Gastrocnemius medialis (tissue), 4 donors: ENCODE results near the gene NMRK1. TPM values are rescaled to one million over a fixed set of nuclear protein-coding genes. Genes with fewer than 3 reads are reported as not detected.
A peak's percentile ranks its signal among the peaks of the same experiment; 100 is the strongest.

Experiments used
- ATAC-seq, 2 donors: fragments of 150-250 bp; one replicate each; pipeline ENCODE4 v1.9.1; 2016
- DNase-seq, 2 donors: peaks; one replicate each; pipeline ENCODE4 v3.0.0-alpha.2; 2019
- H3K27ac ChIP-seq, 4 donors: fragments of 200-600 bp; sonication (generic); 1 replicate in 1 of 4; 2 replicates in 3 of 4; pipeline ENCODE4 v1.5.1; 2016 to 2018; ENCODE audit warnings: mild to moderate bottlenecking in 2 of 4, moderate library complexity in 1 of 4
- H3K27me3 ChIP-seq, 3 donors: fragments of 200-600 bp; sonication (generic) in 2 of 3; 1 replicate in 1 of 3; 2 replicates in 2 of 3; pipeline versions ENCODE4 v1.5.1 to v1.6.0; 2016 to 2019; ENCODE audit warnings: mild to moderate bottlenecking in 1 of 3, moderate library complexity in 1 of 3
- H3K36me3 ChIP-seq, 2 donors: fragments of 200-600 bp; sonication (generic) in 1 of 2; one replicate each; pipeline ENCODE4 v1.5.1; 2017 to 2018
- H3K4me1 ChIP-seq, 2 donors: fragments of 200-600 bp; sonication (generic) in 1 of 2; one replicate each; pipeline ENCODE4 v1.5.1; 2016 to 2017; ENCODE audit warnings: mild to moderate bottlenecking in 2 of 2
- H3K4me3 ChIP-seq, 4 donors: fragments of 200-600 bp; sonication (generic) in 3 of 4; 1 replicate in 1 of 4; 2 replicates in 3 of 4; pipeline ENCODE4 v1.5.1; 2016 to 2019; ENCODE audit warnings: mild to moderate bottlenecking in 2 of 4
- H3K9me3 ChIP-seq, 3 donors: fragments of 200-600 bp; sonication (generic) in 2 of 3; 1 replicate in 1 of 3; 2 replicates in 2 of 3; pipeline ENCODE4 v1.5.1; 2016 to 2019
- CTCF ChIP-seq, 5 experiments: fragments of 450-650 bp in 3 of 5; fragments of 200-600 bp in 2 of 5; sonication (generic) in 2 of 5; IDR thresholded peaks in 4 of 5; conservative IDR thresholded peaks in 1 of 5; 1 replicate in 4 of 5; 2 replicates in 1 of 5; pipeline ENCODE4 v1.5.1; 2016 to 2019; ENCODE audit warnings: antibody characterized with exemption in 5 of 5, mild to moderate bottlenecking in 3 of 5, moderate library complexity in 3 of 5
- POLR2A ChIP-seq, 2 donors: fragments of 450-650 bp; IDR thresholded peaks; one replicate each; pipeline ENCODE4 v1.6.1; 2017; ENCODE audit warnings: antibody characterized with exemption in 2 of 2, mild to moderate bottlenecking in 2 of 2, moderate library complexity in 2 of 2
- in situ Hi-C, 4 donors: fragments of 200-750 bp; cut with MboI; loops; one replicate each; pipeline versions ENCODE4 v1.15.0 to v1.8.0; 2017; ENCODE audit warnings: low sequenced_read_pairs in 4 of 4
- intact Hi-C: fragments of 100-400 bp; cut with DNase I; formaldehyde crosslinking; loops from one replicate; pipeline ENCODE4 v1.15.1; 2023; ENCODE audit warnings: low total_unique reads
- total RNA-seq, 4 donors: library from RNA; depleted of rRNA; stranded (reverse); fragments of >200 nt; gene quantifications; one replicate each; pipeline versions ENCODE4 v1.1.0 to v1.2.3, GENCODE V29; 2016

NMRK1 gene
- total RNA-seq, 4 donors from 2014 or later, result 10.5 to 20.6 (median 18.6) TPM

- Histone ChIP-seq H3K27me3 (no peaks in the 10 kb centered on the region), H3K9me3 (no peaks in the 10 kb centered on the region), H3K4me3 (no peak overlapping the region), H3K4me1 (peaks cover 6 to 19% of the 10 kb centered on the region in 2 donors), H3K27ac (no peak overlapping the region), H3K36me3 (no peaks in the 10 kb centered on the region)
- in situ Hi-C loops, result no loop called here
- TF ChIP-seq POLR2A (IDR thresholded peaks at IDR 0.05), result no peak
- no peak for ATAC-seq
- intact Hi-C loops, result no loop called here
- DNase-seq, result no peak
Measured at GRCh38 chr9:75105841-75106240, 17.9 kb upstream of the NMRK1 start.

DNA sequence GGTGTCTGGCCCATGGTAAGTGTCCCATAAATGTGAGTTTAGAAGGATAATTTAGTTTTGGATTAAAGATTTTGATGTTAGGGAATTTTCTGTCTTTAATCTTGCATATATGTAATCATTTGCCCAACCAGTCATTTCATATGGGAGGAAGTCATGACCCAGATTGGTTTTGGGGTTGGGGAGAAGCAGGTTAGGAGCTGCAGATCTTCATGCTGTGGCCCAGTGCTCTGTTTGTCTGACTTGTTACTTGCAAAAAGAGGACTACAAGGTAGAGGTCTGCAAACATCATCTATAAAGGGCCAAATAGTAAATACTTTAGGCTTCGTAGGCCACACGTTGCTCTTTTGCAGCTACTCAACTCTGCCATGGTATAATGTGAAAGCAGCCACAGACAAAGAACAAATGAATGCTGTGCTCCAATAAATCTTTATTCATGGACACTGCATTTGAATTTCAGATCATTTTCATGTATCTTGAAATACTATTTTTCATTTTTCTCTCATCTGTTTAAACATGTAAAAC, 17.1 kb upstream of the NMRK1 start:
- TF ChIP-seq POLR2A (IDR thresholded peaks at IDR 0.05) (no peak), CTCF (IDR thresholded peaks at IDR 0.05 in 4 of 5, conservative IDR thresholded peaks at IDR 0.05 in 1 of 5) (no peak)
- H3K4me1 ChIP-seq, result peaks cover 6 to 23% of the 10 kb centered on the region in 2 donors
- no peaks in the 10 kb centered on the region for H3K27me3 ChIP-seq
- H3K9me3 ChIP-seq, result no peaks in the 10 kb centered on the region
- H3K36me3 ChIP-seq, result no peaks in the 10 kb centered on the region
- DNase-seq, result no peak
- no peak overlapping the region for H3K4me3 ChIP-seq
- no peak for ATAC-seq
- no peak overlapping the region for H3K27ac ChIP-seq
- intact Hi-C loops, result no loop called here
- in situ Hi-C loops, result no loop called here

GRCh38 chr9:75104607-75105006, 16.7 kb upstream of the NMRK1 start:
- Histone ChIP-seq H3K36me3 (no peaks in the 10 kb centered on the region), H3K27me3 (no peaks in the 10 kb centered on the region), H3K27ac (no peak overlapping the region), H3K9me3 (no peaks in the 10 kb centered on the region), H3K4me1 (peaks cover 6 to 25% of the 10 kb centered on the region in 2 donors), H3K4me3 (no peak overlapping the region)
- TF ChIP-seq POLR2A (IDR thresholded peaks at IDR 0.05) (no peak), CTCF (IDR thresholded peaks at IDR 0.05 in 4 of 5, conservative IDR thresholded peaks at IDR 0.05 in 1 of 5) (no peak)
- in situ Hi-C loops (no loop called here), intact Hi-C loops (no loop called here)
- ATAC-seq (no peak), DNase-seq (no peak)

- Histone ChIP-seq H3K4me1 (peaks cover 0 to 14% of the 10 kb centered on the region in 2 donors), H3K9me3 (no peaks in the 10 kb centered on the region), H3K4me3 (no peak overlapping the region), H3K27me3 (no peaks in the 10 kb centered on the region), H3K36me3 (no peaks in the 10 kb centered on the region), H3K27ac (no peak overlapping the region)
- intact Hi-C loops, result no loop called here
- no peak for DNase-seq
- ATAC-seq, result no peak
- TF ChIP-seq POLR2A (IDR thresholded peaks at IDR 0.05) (no peak), CTCF (IDR thresholded peaks at IDR 0.05 in 4 of 5, conservative IDR thresholded peaks at IDR 0.05 in 1 of 5) (no peak)
- in situ Hi-C loops, result no loop called here
Measured at GRCh38 chr9:75102177-75102790, 14.3 kb upstream of the NMRK1 start.

GRCh38 chr9:75101004-75101588, 13.1 kb upstream of the NMRK1 start:
- no peaks in the 10 kb centered on the region for H3K27me3 ChIP-seq
- no peaks in the 10 kb centered on the region for H3K9me3 ChIP-seq
- no peak for DNase-seq
- in situ Hi-C loops, result no loop called here
- no peak overlapping the region for H3K4me3 ChIP-seq
- intact Hi-C loops, result no loop called here
- H3K4me1 ChIP-seq, result peaks cover 0 to 13% of the 10 kb centered on the region in 2 donors
- TF ChIP-seq POLR2A (IDR thresholded peaks at IDR 0.05) (no peak), CTCF (IDR thresholded peaks at IDR 0.05 in 4 of 5, conservative IDR thresholded peaks at IDR 0.05 in 1 of 5) (no peak)
- H3K36me3 ChIP-seq, result no peaks in the 10 kb centered on the region
- ATAC-seq, result no peak
- peak overlapping the region in 1 of 4 donors; percentile 35 for H3K27ac ChIP-seq
